OCI-LY3 (cell line): Measurements from ENCODE around the gene CLDN9.

Source experiments
- H2AFZ ChIP-seq: fragments of 200-600, 300-600 bp; shearing (Covaris generic); 2 replicates; pipeline ENCODE4 v1.6.0; 2014; ENCODE audit warnings: antibody characterized with exemption, low read depth, low read length
- H3K27ac ChIP-seq: fragments of 200-600, 300-600 bp; sonication (generic); 2 replicates; pipeline ENCODE4 v1.5.1; 2014; ENCODE audit warnings: mild to moderate bottlenecking, low read length, moderate library complexity, mixed read lengths
- H3K27me3 ChIP-seq: fragments of 200-600, 300-600 bp; sonication (generic); 2 replicates; pipeline ENCODE4 v1.6.1; 2014; ENCODE audit warnings: low read depth, low read length, mixed read lengths
- H3K36me3 ChIP-seq: fragments of 200-600, 300-600 bp; sonication (generic); replicated peaks from 2 replicates; pipeline ENCODE3; 2014; ENCODE audit warnings: low read depth, low read length, mixed read lengths
- H3K4me1 ChIP-seq: fragments of 300-600, 200-600 bp; sonication (generic); 2 replicates; pipeline ENCODE4 v1.6.1; 2014; ENCODE audit warnings: low read length, mixed read lengths
- H3K4me2 ChIP-seq: fragments of 200-600, 300-600 bp; sonication (generic); 2 replicates; pipeline ENCODE4 v1.6.1; 2014; ENCODE audit warnings: low read length, mixed read lengths
- H3K4me3 ChIP-seq: fragments of 300-600, 200-600 bp; sonication (generic); 2 replicates; pipeline ENCODE4 v1.5.1; 2014; ENCODE audit warnings: antibody characterized with exemption, mild to moderate bottlenecking, low read length, moderate library complexity
- H3K79me2 ChIP-seq: fragments of 300-600, 200-600 bp; shearing (Covaris generic); 2 replicates; pipeline ENCODE4 v1.6.1; 2014; ENCODE audit warnings: mild to moderate bottlenecking, low read length, mixed read lengths
- H3K9ac ChIP-seq: fragments of 300-600, 200-600 bp; shearing (Covaris generic); 2 replicates; pipeline ENCODE4 v1.6.0; 2014; ENCODE audit warnings: mild to moderate bottlenecking, low read length, moderate library complexity
- H3K9me3 ChIP-seq: fragments of 200-600, 300-600 bp; shearing (Covaris generic); 2 replicates; pipeline ENCODE4 v1.6.1; 2014; ENCODE audit warnings: low read length, mixed read lengths; ENCODE audit not compliant: insufficient read depth
- H4K20me1 ChIP-seq: fragments of 200-600, 300-600 bp; sonication (generic); 2 replicates; pipeline ENCODE4 v1.6.1; 2016; ENCODE audit warnings: low read length, mixed read lengths; ENCODE audit not compliant: insufficient read depth
- EZH2phosphoT487 ChIP-seq: fragments of 200-600 bp; shearing (Covaris generic); IDR thresholded peaks from 2 replicates; pipeline ENCODE4 v1.6.1; 2018; ENCODE audit warnings: antibody characterized with exemption, mixed run types, low read depth
- TF ChIP-seq, protein P1 (sequence below): fragments of 200-600, 300-600 bp; sonication (generic); IDR thresholded peaks from 2 replicates; pipeline ENCODE4 v1.5.1; 2014; ENCODE audit warnings: antibody characterized with exemption, low read length, low read depth

CLDN9 gene

DNA sequence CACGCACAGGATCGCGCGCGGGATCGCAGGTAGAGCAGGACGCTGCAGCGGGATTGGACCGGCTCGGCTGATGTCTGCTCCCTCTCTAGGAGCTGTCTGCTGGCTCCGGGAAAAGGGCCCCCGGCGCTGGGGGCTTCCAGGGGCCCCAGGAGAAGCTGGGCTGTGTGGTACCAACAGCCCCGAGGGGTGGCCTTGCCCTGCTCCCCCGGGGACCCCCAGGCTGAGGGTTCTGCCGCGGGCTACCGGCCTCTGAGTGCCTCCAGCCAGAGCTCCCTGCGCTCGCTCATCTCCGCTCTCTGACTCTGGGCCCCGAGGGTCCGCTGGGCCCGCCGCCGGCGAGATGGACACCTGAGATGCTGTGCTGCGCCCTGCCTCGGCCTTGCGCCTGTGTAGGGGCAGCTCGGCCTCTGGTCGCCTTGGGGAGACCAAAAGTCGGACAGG lies 45.0 kb upstream of the CLDN9 start:
- H3K9ac ChIP-seq, result no peak overlapping the region
- H3K36me3 ChIP-seq, result peaks cover 18% of the 10 kb centered on the region
- H3K4me3 ChIP-seq, result peak overlapping the region; percentile 97
- H3K4me1 ChIP-seq, result peaks cover 26% of the 10 kb centered on the region
- H3K27me3 ChIP-seq, result no peaks in the 10 kb centered on the region
- H3K4me2 ChIP-seq, result peak overlapping the region; percentile 85
- TF ChIP-seq, protein P1, sequence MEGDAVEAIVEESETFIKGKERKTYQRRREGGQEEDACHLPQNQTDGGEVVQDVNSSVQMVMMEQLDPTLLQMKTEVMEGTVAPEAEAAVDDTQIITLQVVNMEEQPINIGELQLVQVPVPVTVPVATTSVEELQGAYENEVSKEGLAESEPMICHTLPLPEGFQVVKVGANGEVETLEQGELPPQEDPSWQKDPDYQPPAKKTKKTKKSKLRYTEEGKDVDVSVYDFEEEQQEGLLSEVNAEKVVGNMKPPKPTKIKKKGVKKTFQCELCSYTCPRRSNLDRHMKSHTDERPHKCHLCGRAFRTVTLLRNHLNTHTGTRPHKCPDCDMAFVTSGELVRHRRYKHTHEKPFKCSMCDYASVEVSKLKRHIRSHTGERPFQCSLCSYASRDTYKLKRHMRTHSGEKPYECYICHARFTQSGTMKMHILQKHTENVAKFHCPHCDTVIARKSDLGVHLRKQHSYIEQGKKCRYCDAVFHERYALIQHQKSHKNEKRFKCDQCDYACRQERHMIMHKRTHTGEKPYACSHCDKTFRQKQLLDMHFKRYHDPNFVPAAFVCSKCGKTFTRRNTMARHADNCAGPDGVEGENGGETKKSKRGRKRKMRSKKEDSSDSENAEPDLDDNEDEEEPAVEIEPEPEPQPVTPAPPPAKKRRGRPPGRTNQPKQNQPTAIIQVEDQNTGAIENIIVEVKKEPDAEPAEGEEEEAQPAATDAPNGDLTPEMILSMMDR, result no peak
- no peak for TF ChIP-seq EZH2phosphoT487
- peaks cover 44% of the 10 kb centered on the region for H3K79me2 ChIP-seq
- H2AFZ ChIP-seq, result no peak overlapping the region
- peak overlapping the region; percentile 91 for H3K27ac ChIP-seq
- H3K9me3 ChIP-seq, result no peaks in the 10 kb centered on the region
- H4K20me1 ChIP-seq, result peaks cover 36% of the 10 kb centered on the region

DNA sequence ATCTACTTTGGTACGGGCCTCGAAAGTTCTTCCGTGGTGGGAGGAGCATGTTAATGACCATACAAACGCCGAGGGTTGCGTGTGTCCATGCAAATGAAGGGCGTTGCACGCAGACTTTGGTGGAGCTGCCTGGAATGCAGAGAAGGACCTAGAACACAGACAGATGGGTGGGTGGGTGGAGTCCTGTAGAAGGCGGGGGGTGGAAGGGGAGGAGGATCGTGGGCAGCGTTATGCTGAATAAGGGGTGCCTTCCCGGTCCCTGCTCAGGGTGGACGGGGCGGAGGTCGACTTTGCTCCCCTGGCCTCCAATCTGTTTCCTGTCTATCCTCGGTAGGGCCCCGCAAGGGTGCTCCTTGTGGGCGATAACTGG lies 44.4 kb upstream of the CLDN9 start:
- Histone ChIP-seq H4K20me1 (peaks cover 36% of the 10 kb centered on the region), H3K27ac (peak overlapping the region; percentile 91), H3K4me1 (peaks cover 26% of the 10 kb centered on the region), H3K4me2 (peak overlapping the region; percentile 85), H3K9ac (peak overlapping the region; percentile 84), H3K27me3 (no peaks in the 10 kb centered on the region), H3K79me2 (peaks cover 42% of the 10 kb centered on the region), H3K4me3 (peak overlapping the region; percentile 97), H3K9me3 (no peaks in the 10 kb centered on the region), H3K36me3 (peaks cover 22% of the 10 kb centered on the region), H2AFZ (no peak overlapping the region)
- TF ChIP-seq EZH2phosphoT487, result no peak
- TF ChIP-seq, protein P1, result no peak

DNA sequence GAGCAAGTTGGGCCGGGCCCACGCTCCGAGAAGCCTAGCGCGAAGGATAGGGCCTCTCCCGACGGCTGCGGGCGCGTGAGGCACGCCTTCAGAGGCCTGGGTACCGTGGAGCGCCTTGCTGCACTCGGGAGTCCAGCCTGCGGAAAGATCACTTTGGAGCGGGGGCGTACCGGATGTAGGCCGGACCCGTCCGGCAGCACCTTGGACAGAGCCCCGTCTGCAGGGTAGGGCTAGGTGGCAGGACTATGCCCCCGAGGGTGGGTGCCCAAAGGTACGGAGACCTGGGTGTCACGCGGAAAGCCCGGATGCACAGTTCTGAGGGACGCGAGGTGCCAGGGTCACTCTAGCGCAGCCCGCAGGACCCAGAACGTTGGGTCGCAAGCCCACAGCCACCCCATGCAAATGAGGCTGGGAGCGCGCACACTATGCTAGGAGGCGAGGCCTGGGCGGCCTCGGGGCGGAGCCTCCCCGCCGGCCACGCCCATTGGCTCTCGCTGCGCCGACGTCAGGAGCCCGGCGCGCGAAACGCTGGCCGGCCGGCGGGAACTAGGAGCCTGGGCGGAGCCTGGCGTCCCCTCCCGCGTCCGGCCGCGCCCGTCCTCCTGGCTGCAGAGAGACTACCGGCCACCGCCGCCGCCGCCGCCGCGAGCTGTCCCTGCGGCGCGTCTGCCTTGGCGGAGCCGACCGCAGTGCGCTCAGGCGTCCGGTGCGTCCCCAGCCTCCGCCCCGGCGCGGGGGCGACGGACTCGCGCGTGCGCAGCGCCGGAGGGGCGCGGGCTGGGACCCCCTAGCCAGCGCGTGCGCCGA lies 43.8 kb upstream of the CLDN9 start, which contains the start of gene PAQR4:
Gene PAQR4 (plus strand): TSS at position 611 of the 807 bp plus-strand sequence. CDS start 327 bp downstream, outside the sequence.
- Histone ChIP-seq H3K4me3 (peak within 1 kb of the TSS; percentile 97), H3K36me3 (peaks cover 22% of the 10 kb centered on the region), H3K79me2 (peaks cover 42% of the 10 kb centered on the region), H3K9me3 (no peaks in the 10 kb centered on the region), H2AFZ (no peak within 1 kb of the TSS), H4K20me1 (peaks cover 36% of the 10 kb centered on the region), H3K4me1 (peaks cover 26% of the 10 kb centered on the region), H3K27me3 (no peaks in the 10 kb centered on the region), H3K4me2 (peak within 1 kb of the TSS; percentile 85), H3K9ac (peak within 1 kb of the TSS; percentile 87), H3K27ac (peak within 1 kb of the TSS; percentile 91)
- TF ChIP-seq EZH2phosphoT487, result no peak
- TF ChIP-seq, protein P1, result no peak

DNA sequence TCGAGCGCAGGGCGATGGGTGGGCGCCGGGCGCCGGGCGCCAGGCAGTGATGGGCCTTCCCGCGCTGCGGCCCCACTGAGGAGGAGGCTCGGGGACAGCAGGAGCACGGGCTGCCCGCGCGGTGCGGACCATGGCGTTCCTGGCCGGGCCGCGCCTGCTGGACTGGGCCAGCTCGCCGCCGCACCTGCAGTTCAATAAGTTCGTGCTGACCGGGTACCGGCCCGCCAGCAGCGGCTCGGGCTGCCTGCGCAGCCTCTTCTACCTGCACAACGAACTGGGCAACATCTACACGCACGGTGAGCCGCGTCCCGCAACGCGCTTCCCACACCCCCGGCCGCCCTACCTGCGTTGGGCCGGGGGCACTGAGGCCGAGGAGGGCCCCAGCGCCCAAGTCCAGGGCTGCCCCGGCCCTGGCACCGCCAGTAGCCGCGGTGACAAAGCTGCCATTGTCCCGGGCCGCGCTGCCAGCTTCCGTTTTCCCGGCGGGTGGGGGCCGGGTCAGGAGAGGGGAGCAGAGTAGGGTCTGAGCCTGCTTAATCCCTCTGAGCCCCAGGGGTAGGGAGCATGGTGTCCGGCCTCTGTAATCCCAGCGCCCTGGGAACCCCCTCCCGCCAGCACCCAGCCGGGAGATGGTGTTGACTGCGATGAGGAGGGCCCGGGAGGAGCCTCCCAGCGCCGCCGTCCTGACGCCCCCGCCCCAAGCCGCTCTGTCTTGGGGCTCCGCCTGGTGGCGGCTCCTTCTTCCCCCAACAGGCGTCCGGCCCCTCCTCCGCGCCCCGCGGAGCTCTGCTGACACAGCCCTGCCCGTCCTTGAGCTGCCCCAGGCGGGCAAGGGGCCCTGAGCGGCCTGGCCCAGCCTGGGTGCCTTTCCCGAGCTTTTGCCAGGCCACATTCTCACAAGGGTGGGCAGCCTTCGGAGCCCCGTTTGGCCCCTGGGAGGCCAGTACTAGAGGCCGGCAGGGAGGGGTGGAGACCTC lies 42.9 kb upstream of the CLDN9 start:
- H4K20me1 ChIP-seq, result peaks cover 36% of the 10 kb centered on the region
- H3K4me2 ChIP-seq, result peak overlapping the region; percentile 79
- no peak overlapping the region for H2AFZ ChIP-seq
- no peaks in the 10 kb centered on the region for H3K27me3 ChIP-seq
- H3K27ac ChIP-seq, result peak overlapping the region; percentile 91
- no peak for TF ChIP-seq EZH2phosphoT487
- TF ChIP-seq, protein P1, result peak; percentile 66
- no peaks in the 10 kb centered on the region for H3K9me3 ChIP-seq
- H3K79me2 ChIP-seq, result peaks cover 34% of the 10 kb centered on the region
- H3K4me3 ChIP-seq, result peak overlapping the region; percentile 97
- H3K36me3 ChIP-seq, result peaks cover 31% of the 10 kb centered on the region
- H3K9ac ChIP-seq, result peak overlapping the region; percentile 87
- H3K4me1 ChIP-seq, result peaks cover 26% of the 10 kb centered on the region
